Common myeloid progenitor, CD34-positive (primary cell): ENCODE measurements around the gene ZBTB7C.

Experiments
- CTCF ChIA-PET: fragments of 350-600 bp; sonication (Branson Sonifier 250); formaldehyde crosslinking; loops from one replicate; lab custom pipeline; 2021; ENCODE audit warnings: antibody characterized with exemption; lab: Charles Lee
- POLR2A ChIA-PET: fragments of 350-600 bp; sonication (Branson Sonifier 250); formaldehyde crosslinking; loops from one replicate; lab custom pipeline; 2021; ENCODE audit warnings: antibody characterized with exemption; lab: Charles Lee
- DNase-seq, 3 donors: peaks; one replicate each; pipeline versions ENCODE4 v3.0.0 to v3.0.0-alpha.2; 2013
- H3K27ac ChIP-seq, 2 experiments: 1 replicate in 1 of 2; 2 replicates in 1 of 2; pipeline ENCODE4 v1.7.0; 2013; ENCODE audit warnings: inconsistent platforms in 2 of 2, low read length in 2 of 2, mild to moderate bottlenecking in 2 of 2, low read depth in 1 of 2, moderate library complexity in 1 of 2; ENCODE audit not compliant: severe bottlenecking in 2 of 2, insufficient read depth in 1 of 2, poor library complexity in 1 of 2
- H3K27me3 ChIP-seq, 5 experiments: replicated peaks in 2 of 5; 1 replicate in 3 of 5; 2 replicates in 2 of 5; pipeline versions ENCODE4 v1.6.1 to v1.7.0; 2013; ENCODE audit warnings: low read length in 4 of 5, mild to moderate bottlenecking in 2 of 5, moderate library complexity in 2 of 5, inconsistent platforms in 1 of 5; ENCODE audit not compliant: insufficient read depth in 5 of 5, control insufficient read depth in 4 of 5
- H3K36me3 ChIP-seq, 4 experiments: 1 replicate in 2 of 4; 2 replicates in 2 of 4; pipeline versions ENCODE4 v1.6.1 to v1.7.0; 2013; ENCODE audit warnings: low read length in 3 of 4, control low read depth in 1 of 4, mild to moderate bottlenecking in 1 of 4; ENCODE audit not compliant: control insufficient read depth in 4 of 4, insufficient read depth in 4 of 4
- H3K4me1 ChIP-seq, 4 experiments: 1 replicate in 3 of 4; 2 replicates in 1 of 4; pipeline versions ENCODE4 v1.6.1 to v1.7.1; 2013; ENCODE audit warnings: low read length in 3 of 4, mild to moderate bottlenecking in 3 of 4, control low read depth in 1 of 4, inconsistent platforms in 1 of 4, moderate library complexity in 1 of 4; ENCODE audit not compliant: control insufficient read depth in 4 of 4, insufficient read depth in 4 of 4; ENCODE audit errors: control extremely low read depth in 1 of 4
- H3K4me3 ChIP-seq, 7 experiments: 1 replicate in 4 of 7; 2 replicates in 3 of 7; pipeline versions ENCODE4 v1.5.1 to v1.7.0; 2013; ENCODE audit warnings: mild to moderate bottlenecking in 7 of 7, low read length in 6 of 7, moderate library complexity in 6 of 7, inconsistent platforms in 2 of 7, low read depth in 2 of 7, control low read depth in 1 of 7; ENCODE audit not compliant: insufficient read depth in 4 of 7, control insufficient read depth in 1 of 7; ENCODE audit errors: extremely low read depth in 1 of 7
- H3K9me3 ChIP-seq, 5 experiments: 1 replicate in 4 of 5; 2 replicates in 1 of 5; pipeline versions ENCODE4 v1.6.1 to v1.7.1; 2013; ENCODE audit warnings: low read length in 4 of 5, mild to moderate bottlenecking in 2 of 5, inconsistent platforms in 1 of 5, low read depth in 1 of 5, moderate library complexity in 1 of 5; ENCODE audit not compliant: control insufficient read depth in 4 of 5, insufficient read depth in 2 of 5; ENCODE audit errors: control extremely low read depth in 1 of 5
- WGBS: methylation state at CpG from one replicate; pipeline ENCODE4 v1.1.5; 2013; ENCODE audit not compliant: insufficient coverage; 5-methylcytosine and 5-hydroxymethylcytosine counted together

Gene ZBTB7C

DNA sequence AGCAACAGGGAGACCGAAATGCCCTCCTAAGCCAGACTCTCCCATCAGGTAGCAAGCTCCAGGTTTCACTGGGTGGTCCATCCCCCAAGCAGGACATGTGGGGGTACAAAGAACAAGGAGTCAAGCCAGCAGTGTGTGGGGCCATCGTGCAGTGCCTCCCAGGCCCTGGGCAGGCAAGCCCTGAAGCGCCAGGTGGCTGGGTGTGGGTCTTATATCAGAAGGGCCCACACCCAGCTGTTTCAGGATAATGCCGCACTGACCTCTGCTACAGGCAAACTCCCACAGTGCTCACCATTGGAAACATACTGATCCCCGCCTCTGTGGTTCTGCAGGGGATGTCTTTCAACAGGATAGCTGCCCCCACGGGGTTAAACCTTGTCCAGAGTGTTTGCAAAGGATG is 304.5 kb downstream of the ZBTB7C start:
- H3K4me1 ChIP-seq: peaks cover 0 to 3% (median 0%) of the 10 kb centered on the region in 4 experiments
- ChIA-PET POLR2A (interaction anchor here (0.7 kb wide), 1 partner anchor 55 kb away, joined by 3 read pairs; no protein-coding TSS in a partner anchor), CTCF (no interaction called here)
- H3K27ac ChIP-seq: no peak overlapping the region
- DNase-seq: no peak
- H3K27me3 ChIP-seq: peaks cover 0 to 43% (median 19%) of the 10 kb centered on the region in 5 experiments
- no peak overlapping the region for H3K4me3 ChIP-seq
- no peaks in the 10 kb centered on the region for H3K36me3 ChIP-seq
- H3K9me3 ChIP-seq: no peaks in the 10 kb centered on the region
- 76% methylated on average over 5 of the region's 6 CpGs for WGBS

- Histone ChIP-seq H3K27ac (no peak overlapping the region), H3K9me3 (no peaks in the 10 kb centered on the region), H3K4me3 (no peak overlapping the region), H3K4me1 (peaks cover 0 to 3% (median 0%) of the 10 kb centered on the region in 4 experiments), H3K36me3 (no peaks in the 10 kb centered on the region), H3K27me3 (peaks cover 0 to 30% (median 10%) of the 10 kb centered on the region in 5 experiments)
- POLR2A ChIA-PET: no interaction called here
- 50% methylated on average over 5 of the region's 9 CpGs for WGBS
- CTCF ChIA-PET: interaction anchor here (1.6 kb wide), 1 partner anchor 344 kb away, joined by 3 read pairs; no protein-coding TSS in a partner anchor
- DNase-seq: no peak
These were observed 308.5 kb downstream of the ZBTB7C start for GRCh38 chr18:48100651-48101165.

DNA sequence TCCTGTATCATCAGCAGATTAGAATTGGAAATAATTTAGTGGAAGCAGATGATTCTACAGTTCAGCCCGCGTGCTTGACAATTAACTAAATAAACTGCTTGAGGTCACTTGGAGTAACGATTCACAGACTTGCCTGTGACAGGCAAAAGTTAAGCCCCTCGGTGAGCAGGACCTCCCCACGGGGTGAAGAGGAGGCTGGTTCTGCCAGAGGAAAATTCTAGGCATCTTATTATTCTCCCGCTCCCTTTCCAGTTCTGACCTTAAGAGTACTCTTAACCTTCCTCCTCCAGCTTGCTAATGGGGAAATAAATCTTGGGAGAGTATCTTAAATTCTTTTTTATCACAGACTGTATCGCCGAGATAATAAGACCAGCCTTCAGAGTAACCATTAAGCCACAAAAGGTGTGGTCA is 309.0 kb downstream of the ZBTB7C start:
- POLR2A ChIA-PET: no interaction called here
- Histone ChIP-seq H3K27me3 (peaks cover 0 to 26% (median 10%) of the 10 kb centered on the region in 5 experiments), H3K36me3 (no peaks in the 10 kb centered on the region), H3K9me3 (no peaks in the 10 kb centered on the region), H3K4me1 (peaks cover 0 to 3% (median 0%) of the 10 kb centered on the region in 4 experiments), H3K4me3 (no peak overlapping the region), H3K27ac (no peak overlapping the region)
- no peak for DNase-seq
- WGBS: 74% methylated on average over 5 of the region's 8 CpGs
- CTCF ChIA-PET: interaction anchor here (1.6 kb wide), 1 partner anchor 345 kb away, joined by 3 read pairs; no protein-coding TSS in a partner anchor

DNA sequence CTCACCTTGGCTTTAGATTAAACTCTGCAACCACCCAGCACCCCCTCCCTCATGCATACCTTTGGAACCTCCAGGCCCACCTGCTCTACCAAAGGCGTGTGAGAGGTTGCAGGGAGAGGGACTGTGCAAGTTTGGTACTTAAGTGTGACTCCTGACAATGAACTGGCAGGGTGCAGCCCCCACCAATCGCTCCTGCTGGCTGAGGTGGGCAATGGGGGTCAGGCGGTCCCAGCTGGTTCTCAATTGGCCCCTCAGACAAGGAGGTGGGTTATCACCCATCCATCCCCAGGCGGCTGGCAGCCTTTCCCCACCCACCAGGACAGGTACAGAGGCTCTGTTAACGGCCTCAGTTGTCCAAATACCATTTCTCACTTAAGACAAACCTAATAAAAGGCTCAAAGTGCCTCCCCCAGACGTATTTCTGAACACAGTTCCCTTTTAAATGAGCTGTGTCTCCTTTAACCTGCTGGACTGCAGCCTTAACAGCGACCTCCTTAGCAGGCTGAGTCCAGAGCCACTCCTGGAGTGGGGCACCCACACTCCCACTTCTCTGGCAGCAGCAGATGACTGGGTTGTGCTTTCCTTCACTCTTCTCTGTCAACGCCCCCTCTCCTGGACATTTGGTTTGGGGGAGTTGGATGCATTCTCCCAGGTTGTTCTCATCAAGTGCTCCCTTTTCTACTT is 309.6 kb downstream of the ZBTB7C start:
- Histone ChIP-seq H3K4me3 (no peak overlapping the region), H3K27me3 (peaks cover 0 to 23% (median 13%) of the 10 kb centered on the region in 5 experiments), H3K4me1 (peaks cover 0 to 3% (median 0%) of the 10 kb centered on the region in 4 experiments), H3K27ac (no peak overlapping the region), H3K36me3 (no peaks in the 10 kb centered on the region), H3K9me3 (no peaks in the 10 kb centered on the region)
- 87% methylated on average over 7 of the region's 8 CpGs for WGBS
- POLR2A ChIA-PET: no interaction called here
- no peak for DNase-seq
- CTCF ChIA-PET: no interaction called here

DNA sequence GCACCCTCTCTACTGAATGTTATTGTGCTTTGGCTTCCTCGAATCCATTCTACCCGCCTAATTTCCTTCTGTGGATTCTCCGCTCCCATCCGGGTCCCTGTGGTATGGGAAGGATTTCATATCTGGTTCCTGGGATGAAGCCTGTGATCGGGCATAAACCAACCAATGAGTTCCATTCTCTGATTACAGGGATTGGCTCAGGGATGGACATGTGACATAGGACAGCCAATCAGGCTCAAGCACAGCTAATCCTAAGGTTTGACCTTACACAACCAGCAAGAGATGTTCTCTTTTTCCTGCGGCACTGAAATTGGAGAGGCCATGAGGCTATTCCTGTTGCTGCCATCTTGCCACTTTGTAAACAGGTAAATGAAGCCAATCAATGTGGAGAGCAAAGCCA is 310.6 kb downstream of the ZBTB7C start:
- no peak overlapping the region for H3K4me3 ChIP-seq
- ChIA-PET CTCF (no interaction called here), POLR2A (no interaction called here)
- no peak for DNase-seq
- no peak overlapping the region for H3K27ac ChIP-seq
- no peaks in the 10 kb centered on the region for H3K9me3 ChIP-seq
- H3K27me3 ChIP-seq: peaks cover 0 to 19% (median 13%) of the 10 kb centered on the region in 5 experiments
- no peaks in the 10 kb centered on the region for H3K36me3 ChIP-seq
- 100% methylated on average over 1 of the region's 6 CpGs for WGBS
- peaks cover 0 to 3% (median 0%) of the 10 kb centered on the region in 4 experiments for H3K4me1 ChIP-seq

GRCh38 chr18:48098007-48098406 is 311.2 kb downstream of the ZBTB7C start:
- Histone ChIP-seq H3K9me3 (no peaks in the 10 kb centered on the region), H3K36me3 (no peaks in the 10 kb centered on the region), H3K4me1 (peaks cover 0 to 3% (median 0%) of the 10 kb centered on the region in 4 experiments), H3K27me3 (peaks cover 0 to 19% (median 14%) of the 10 kb centered on the region in 5 experiments), H3K4me3 (no peak overlapping the region), H3K27ac (no peak overlapping the region)
- 86% methylated on average over 3 of the region's 3 CpGs for WGBS
- POLR2A ChIA-PET: no interaction called here
- CTCF ChIA-PET: no interaction called here
- DNase-seq: no peak

DNA sequence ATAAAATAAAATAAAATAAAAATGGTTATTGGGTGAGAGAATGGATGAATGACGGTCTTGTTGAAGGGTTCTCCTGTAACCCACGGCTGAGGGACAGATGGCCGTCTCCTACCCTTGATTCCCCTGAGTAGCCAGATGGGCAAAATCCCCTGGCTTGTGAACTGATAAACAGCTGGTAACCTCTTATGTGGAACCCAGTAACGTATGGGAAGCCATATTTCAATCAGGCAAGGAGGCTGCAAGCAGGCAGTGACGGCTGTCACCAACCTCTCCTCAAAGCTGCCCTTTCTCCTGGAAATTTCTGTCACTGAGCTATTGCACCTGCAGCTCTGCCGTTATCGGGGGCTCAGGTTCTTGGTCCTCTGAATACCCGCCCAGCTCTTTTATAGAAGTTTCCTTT is 313.5 kb downstream of the ZBTB7C start:
- no peaks in the 10 kb centered on the region for H3K36me3 ChIP-seq
- peaks cover 0 to under 1% (median 0%) of the 10 kb centered on the region in 4 experiments for H3K4me1 ChIP-seq
- H3K27me3 ChIP-seq: peaks cover 0 to 16% (median 11%) of the 10 kb centered on the region in 5 experiments
- no peak overlapping the region for H3K4me3 ChIP-seq
- DNase-seq: no peak
- 78% methylated on average over 7 of the region's 8 CpGs for WGBS
- no peaks in the 10 kb centered on the region for H3K9me3 ChIP-seq
- no peak overlapping the region for H3K27ac ChIP-seq
- POLR2A ChIA-PET: no interaction called here
- CTCF ChIA-PET: no interaction called here
